DND-41 (cell line): Measurements from ENCODE around the gene HSD17B3.

Experiments used
- EZH2 ChIP-seq: IDR thresholded peaks from 3 replicates; pipeline ENCODE4 v1.6.1; 2012; ENCODE audit warnings: borderline replicate concordance, low read depth, mild to moderate bottlenecking, moderate library complexity, low read length, inconsistent platforms; ENCODE audit not compliant: severe bottlenecking
- TF ChIP-seq, protein P1 (sequence below): IDR thresholded peaks from 2 replicates; pipeline ENCODE4 v1.5.1; 2012; ENCODE audit warnings: borderline replicate concordance, low read length, moderate library complexity, mild to moderate bottlenecking; ENCODE audit not compliant: poor library complexity, severe bottlenecking; ENCODE audit errors: extremely low read depth

DNA sequence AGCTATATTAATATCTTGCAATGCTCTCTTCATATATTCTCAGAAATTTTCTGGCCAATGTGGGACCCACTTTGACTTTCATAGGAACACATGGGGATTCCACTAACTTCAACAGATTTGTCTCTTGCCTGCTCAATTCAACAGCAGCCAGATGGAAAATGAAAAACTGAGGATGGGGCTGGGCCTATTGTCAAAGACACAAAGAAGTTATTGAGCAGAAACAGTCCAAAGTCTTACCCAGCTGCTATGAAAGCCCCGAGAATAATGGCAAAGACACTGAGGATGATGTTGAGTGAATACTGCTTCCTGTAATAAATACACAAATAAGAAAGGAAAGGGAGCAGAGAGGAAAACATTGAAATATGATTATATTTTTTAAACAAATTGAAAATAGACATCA, 48.9 kb upstream of the HSD17B3 start:
- TF ChIP-seq EZH2 = no peak
- TF ChIP-seq, protein P1, sequence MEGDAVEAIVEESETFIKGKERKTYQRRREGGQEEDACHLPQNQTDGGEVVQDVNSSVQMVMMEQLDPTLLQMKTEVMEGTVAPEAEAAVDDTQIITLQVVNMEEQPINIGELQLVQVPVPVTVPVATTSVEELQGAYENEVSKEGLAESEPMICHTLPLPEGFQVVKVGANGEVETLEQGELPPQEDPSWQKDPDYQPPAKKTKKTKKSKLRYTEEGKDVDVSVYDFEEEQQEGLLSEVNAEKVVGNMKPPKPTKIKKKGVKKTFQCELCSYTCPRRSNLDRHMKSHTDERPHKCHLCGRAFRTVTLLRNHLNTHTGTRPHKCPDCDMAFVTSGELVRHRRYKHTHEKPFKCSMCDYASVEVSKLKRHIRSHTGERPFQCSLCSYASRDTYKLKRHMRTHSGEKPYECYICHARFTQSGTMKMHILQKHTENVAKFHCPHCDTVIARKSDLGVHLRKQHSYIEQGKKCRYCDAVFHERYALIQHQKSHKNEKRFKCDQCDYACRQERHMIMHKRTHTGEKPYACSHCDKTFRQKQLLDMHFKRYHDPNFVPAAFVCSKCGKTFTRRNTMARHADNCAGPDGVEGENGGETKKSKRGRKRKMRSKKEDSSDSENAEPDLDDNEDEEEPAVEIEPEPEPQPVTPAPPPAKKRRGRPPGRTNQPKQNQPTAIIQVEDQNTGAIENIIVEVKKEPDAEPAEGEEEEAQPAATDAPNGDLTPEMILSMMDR = no peak
